ENCODE results near the gene CFAP61.

The CFAP61 gene

GRCh38 chr20:20017001-20017843 lies 35.1 kb upstream of the CFAP61 start, which contains the start of gene NAA20 (continued):
- no peak for TF ChIP-seq ZNF704 (tag by site-specific recombination; IDR thresholded peaks at IDR 0.05)
- TF ChIP-seq ZBTB17 (tag by site-specific recombination; IDR thresholded peaks at IDR 0.05) = peak; percentile 74
- peak; percentile 37; the same call in 1 of the 2 replicates for TF ChIP-seq YY1 (tag by site-specific recombination; IDR thresholded peaks at IDR 0.05)
- TF ChIP-seq MYNN (tag by site-specific recombination; IDR thresholded peaks at IDR 0.05; ENCODE audit: borderline replicate concordance) = peak; percentile 42; the same call in 1 of the 2 replicates
- no peak for TF ChIP-seq AEBP2 (tag by site-specific recombination; IDR thresholded peaks at IDR 0.05; ENCODE audit: borderline replicate concordance)
- TF ChIP-seq ZNF639 (tag by site-specific recombination; IDR thresholded peaks at IDR 0.05) = 0 out of 2 replicates have a peak, but pooled peaks have one; percentile 46
- peak; percentile 42; the same call in 1 of the 2 replicates for TF ChIP-seq SP3 (tag by site-specific recombination; IDR thresholded peaks at IDR 0.05)
- TF ChIP-seq ZNF169 (tag by site-specific recombination; IDR thresholded peaks at IDR 0.05) = no peak

GRCh38 chr20:20017844-20018185 lies 34.5 kb upstream of the CFAP61 start:
- peaks cover 4% of the 10 kb centered on the region; the same call in 1 of the 2 replicates for H3K4me1 ChIP-seq (ENCODE audit: control insufficient read depth, insufficient read depth, low read length)
- peak overlapping the region; percentile 91 for H3K4me3 ChIP-seq (ENCODE audit: low read depth, low read length)
- H3K36me3 ChIP-seq (ENCODE audit: control insufficient read depth in 2 of 2, insufficient read depth in 1 of 2, low read length in 2 of 2) = peaks cover 6 to 28% of the 10 kb centered on the region in 2 experiments; a peak in 2 of 3 replicates
- CTCF ChIA-PET = interaction anchor here (1.0 to 1.7 kb wide), 5 partner anchors 8 to 205 kb away, joined by 3 to 6 read pairs (median 3); no protein-coding TSS in a partner anchor
- peak; percentile 63 for TF ChIP-seq CTCF (tag by site-specific recombination; IDR thresholded peaks at IDR 0.05)
- no peak for TF ChIP-seq PRDM4 (tag by site-specific recombination; IDR thresholded peaks at IDR 0.05)
- no peak for TF ChIP-seq GFI1B (tag by site-specific recombination; IDR thresholded peaks at IDR 0.05)
- no peaks in the 10 kb centered on the region for H3K9me3 ChIP-seq (ENCODE audit: control insufficient read depth, insufficient read depth, low read depth, low read length)
- H3K27ac ChIP-seq (ENCODE audit: extremely low read depth, low read depth, low read length) = peak overlapping the region; percentile 58; the same call in 1 of the 2 replicates
- POLR2A ChIA-PET = interaction anchor here (1.1 to 1.8 kb wide), 2 partner anchors 35 to 268 kb away, joined by 3 to 9 read pairs; partner anchors contain the start of genes CFAP61 and CRNKL1

GRCh38 chr20:20018366-20018765 lies 34.0 kb upstream of the CFAP61 start:
- no peak overlapping the region for H3K27ac ChIP-seq (ENCODE audit: extremely low read depth, low read depth, low read length)
- ChIA-PET CTCF (no interaction called here), POLR2A (interaction anchor here (1.8 kb wide), 1 partner anchor 34 kb away, joined by 9 read pairs; the partner anchor contains the start of genes CFAP61 and CRNKL1)
- no peaks in the 10 kb centered on the region for H3K9me3 ChIP-seq (ENCODE audit: control insufficient read depth, insufficient read depth, low read depth, low read length)
- peaks cover 4% of the 10 kb centered on the region; the same call in 1 of the 2 replicates for H3K4me1 ChIP-seq (ENCODE audit: control insufficient read depth, insufficient read depth, low read length)
- peak overlapping the region; percentile 91 for H3K4me3 ChIP-seq (ENCODE audit: low read depth, low read length)
- peaks cover 6 to 32% of the 10 kb centered on the region in 2 experiments; a peak in 2 of 3 replicates for H3K36me3 ChIP-seq (ENCODE audit: control insufficient read depth in 2 of 2, insufficient read depth in 1 of 2, low read length in 2 of 2)
- no peak for TF ChIP-seq ZNF292 (tag by site-specific recombination; IDR thresholded peaks at IDR 0.05; ENCODE audit: borderline replicate concordance, low read depth)
- TF ChIP-seq ZNF362 (tag by site-specific recombination; IDR thresholded peaks at IDR 0.05) = no peak
- no peak for TF ChIP-seq ZSCAN5A (tag by site-specific recombination; IDR thresholded peaks at IDR 0.05)
- TF ChIP-seq ZNF513 (tag by site-specific recombination; IDR thresholded peaks at IDR 0.05) = no peak
- TF ChIP-seq ZNF707 (tag by site-specific recombination; IDR thresholded peaks at IDR 0.05) = no peak
